H9 (cell line): ENCODE data around the gene PROK1. TPM values are rescaled to one million over a fixed set of nuclear protein-coding genes. Genes with fewer than 3 reads are reported as not detected.

Source experiments
- DNase-seq: peaks from one replicate; pipeline ENCODE4 v3.0.0-alpha.2; 2017
- H2AFZ ChIP-seq: one replicate; pipeline ENCODE4 v1.6.1; 2013; ENCODE audit warnings: mild to moderate bottlenecking, low read length, control low read depth, moderate library complexity
- H2AK5ac ChIP-seq: 2 replicates; pipeline ENCODE4 v1.6.1; 2013; ENCODE audit warnings: low read length, control low read depth, mixed read lengths; ENCODE audit not compliant: insufficient read length
- H2BK120ac ChIP-seq: one replicate; pipeline ENCODE4 v1.6.1; 2013; ENCODE audit warnings: low read depth, mild to moderate bottlenecking, low read length, control low read depth, inconsistent platforms; ENCODE audit not compliant: poor library complexity, severe bottlenecking
- H2BK12ac ChIP-seq: 2 replicates; pipeline ENCODE4 v1.6.1; 2013; ENCODE audit warnings: low read length, control low read depth, mixed read lengths, low read depth; ENCODE audit not compliant: insufficient read length
- H2BK15ac ChIP-seq: 2 replicates; pipeline ENCODE4 v1.6.1; 2013; ENCODE audit warnings: low read depth, low read length, control low read depth
- H2BK20ac ChIP-seq: one replicate; pipeline ENCODE4 v1.6.1; 2013; ENCODE audit warnings: low read depth, mild to moderate bottlenecking, low read length, control low read depth, inconsistent platforms; ENCODE audit not compliant: poor library complexity, severe bottlenecking
- H2BK5ac ChIP-seq: 2 replicates; pipeline ENCODE4 v1.6.1; 2013; ENCODE audit warnings: low read length, control low read depth, mixed read lengths; ENCODE audit not compliant: insufficient read length
- H3K14ac ChIP-seq: 2 replicates; pipeline ENCODE4 v1.6.1; 2013; ENCODE audit warnings: low read length, control low read depth; ENCODE audit not compliant: insufficient read depth
- H3K18ac ChIP-seq: 2 replicates; pipeline ENCODE4 v1.6.1; 2013; ENCODE audit warnings: low read depth, mild to moderate bottlenecking, mixed read lengths, low read length, control low read depth; ENCODE audit not compliant: insufficient read length
- H3K23ac ChIP-seq: 2 replicates; pipeline ENCODE4 v1.6.1; 2013; ENCODE audit warnings: low read length, control low read depth, mixed read lengths, low read depth; ENCODE audit not compliant: insufficient read length
- H3K23me2 ChIP-seq: 2 replicates; pipeline ENCODE4 v1.6.1; 2013; ENCODE audit warnings: low read depth, mild to moderate bottlenecking, mixed read lengths, low read length, control low read depth; ENCODE audit not compliant: insufficient read length, poor library complexity, severe bottlenecking
- H3K27ac ChIP-seq: 2 replicates; pipeline ENCODE4 v1.5.1; 2013; ENCODE audit warnings: low read length, control low read depth, mixed read lengths, low read depth; ENCODE audit not compliant: insufficient read length
- H3K27me3 ChIP-seq: 2 replicates; pipeline ENCODE4 v1.6.1; 2013; ENCODE audit warnings: low read length, control low read depth, inconsistent platforms; ENCODE audit not compliant: insufficient read depth
- H3K4ac ChIP-seq: 2 replicates; pipeline ENCODE4 v1.6.1; 2013; ENCODE audit warnings: low read depth, mild to moderate bottlenecking, control low read depth, inconsistent platforms, low read length, moderate library complexity
- H3K4me1 ChIP-seq: 2 replicates; pipeline ENCODE4 v1.6.1; 2013; ENCODE audit warnings: low read length, control low read depth, inconsistent platforms; ENCODE audit not compliant: insufficient read depth
- H3K4me2 ChIP-seq: 2 replicates; pipeline ENCODE4 v1.6.1; 2013; ENCODE audit warnings: low read length, control low read depth, mixed read lengths; ENCODE audit not compliant: insufficient read length, insufficient read depth
- H3K56ac ChIP-seq: 2 replicates; pipeline ENCODE4 v1.6.1; 2013; ENCODE audit warnings: low read depth, mild to moderate bottlenecking, mixed read lengths, low read length, control low read depth; ENCODE audit not compliant: insufficient read length
- H3K79me1 ChIP-seq: 2 replicates; pipeline ENCODE4 v1.6.1; 2013; ENCODE audit warnings: low read depth, mild to moderate bottlenecking, moderate library complexity, low read length, control low read depth, inconsistent platforms; ENCODE audit not compliant: insufficient read depth, poor library complexity, severe bottlenecking
- H3K79me2 ChIP-seq: 2 replicates; pipeline ENCODE4 v1.6.1; 2013; ENCODE audit warnings: low read length, control low read depth, inconsistent platforms; ENCODE audit not compliant: insufficient read depth
- H3K9ac ChIP-seq: 2 replicates; pipeline ENCODE4 v1.6.1; 2013; ENCODE audit warnings: low read length, control low read depth, mixed read lengths; ENCODE audit not compliant: insufficient read length; ENCODE audit errors: extremely low read depth
- H3K9me3 ChIP-seq: one replicate; pipeline ENCODE4 v1.6.1; 2013; ENCODE audit warnings: low read depth, low read length, inconsistent platforms; ENCODE audit not compliant: control insufficient read depth
- H3T11ph ChIP-seq: one replicate; pipeline ENCODE4 v1.6.1; 2013; ENCODE audit warnings: mild to moderate bottlenecking, low read length, control low read depth, inconsistent platforms
- H4K20me1 ChIP-seq: one replicate; pipeline ENCODE4 v1.6.1; 2013; ENCODE audit not compliant: control insufficient read depth, insufficient read length, insufficient read depth
- H4K5ac ChIP-seq: 2 replicates; pipeline ENCODE4 v1.6.1; 2013; ENCODE audit warnings: low read depth, mild to moderate bottlenecking, mixed read lengths, low read length, control low read depth; ENCODE audit not compliant: insufficient read length
- H4K8ac ChIP-seq: replicated peaks from 2 replicates; pipeline ENCODE4 v1.6.1; 2013; ENCODE audit warnings: low read length, control low read depth, mixed read lengths, low read depth; ENCODE audit not compliant: insufficient read length
- H4K91ac ChIP-seq: 2 replicates; pipeline ENCODE4 v1.6.1; 2013; ENCODE audit warnings: low read depth, mild to moderate bottlenecking, moderate library complexity, mixed read lengths, low read length, control low read depth; ENCODE audit not compliant: insufficient read length
- H3K27ac Mint-ChIP-seq, 3 experiments: 2 replicates in 2 of 3; 3 replicates in 1 of 3; pipeline ENCODE4 v1.8.0; 2020 to 2021; ENCODE audit warnings: mixed read lengths in 3 of 3, mild to moderate bottlenecking in 1 of 3, moderate library complexity in 1 of 3
- H3K27me3 Mint-ChIP-seq: 2 replicates; pipeline ENCODE4 v1.8.0; 2021; ENCODE audit warnings: low read depth, mild to moderate bottlenecking, moderate library complexity, mixed read lengths
- H3K36me3 Mint-ChIP-seq, 3 experiments: 2 replicates in 2 of 3; 3 replicates in 1 of 3; pipeline ENCODE4 v1.8.0; 2020 to 2021; ENCODE audit warnings: low read depth in 3 of 3, mixed read lengths in 3 of 3; ENCODE audit not compliant: insufficient read depth in 1 of 3
- H3K4me1 Mint-ChIP-seq, 2 experiments: 2 replicates each; pipeline ENCODE4 v1.8.0; 2020; ENCODE audit warnings: mixed read lengths in 2 of 2
- H3K4me3 Mint-ChIP-seq, 2 experiments: 2 replicates in 1 of 2; 3 replicates in 1 of 2; pipeline ENCODE4 v1.8.0; 2020 to 2021; ENCODE audit warnings: mild to moderate bottlenecking in 2 of 2, mixed read lengths in 2 of 2, moderate library complexity in 1 of 2
- H3K9me3 Mint-ChIP-seq, 2 experiments: 2 replicates in 1 of 2; 3 replicates in 1 of 2; pipeline ENCODE4 v1.8.0; 2020; ENCODE audit warnings: mild to moderate bottlenecking in 2 of 2, mixed read lengths in 2 of 2, moderate library complexity in 1 of 2
- CTCF ChIP-seq: fragments of 200-600 bp; sonication (generic); conservative IDR thresholded peaks from 3 replicates; pipeline ENCODE4 v1.8.0; 2021; ENCODE audit warnings: antibody characterized with exemption, mild to moderate bottlenecking
- WGBS: extraction: QIAGEN DNeasy Blood & Tissue Kit; methylation state at CpG from one replicate; pipeline ENCODE4 v1.1.7; 2013; ENCODE audit warnings: missing lambda C conversion rate, low lambda C conversion rate, mixed read lengths; ENCODE audit not compliant: insufficient read length; ENCODE audit errors: extremely low coverage; 5-methylcytosine and 5-hydroxymethylcytosine counted together
- total RNA-seq: library from RNA; stranded (reverse); gene quantifications from 2 replicates; pipeline ENCODE4 v1.2.1, GENCODE V29; 2021

Gene PROK1
- total RNA-seq, 1 experiment from 2014 or later, result not detected

GRCh38 chr1:110455151-110455550 is 4.2 kb downstream of the PROK1 start:
- H3K4ac ChIP-seq, result no peak overlapping the region
- Mint-ChIP-seq H3K27me3 (peaks cover 9% of the 10 kb centered on the region), H3K36me3 (no peaks in the 10 kb centered on the region), H3K27ac (peak overlapping the region in 1 of 3 experiments; percentile 52; a peak in 2 of 7 replicates), H3K4me3 (peak overlapping the region in 1 of 2 experiments; percentile 37; a peak in 1 of 5 replicates), H3K9me3 (no peaks in the 10 kb centered on the region), H3K4me1 (peaks cover 14 to 15% of the 10 kb centered on the region in 2 experiments)
- no peaks in the 10 kb centered on the region for H3K9me3 ChIP-seq
- H3K23me2 ChIP-seq, result no peaks in the 10 kb centered on the region
- no peak overlapping the region for H2BK15ac ChIP-seq
- peak; percentile 72 for TF ChIP-seq CTCF
- no peak overlapping the region for H3K23ac ChIP-seq
- peak; percentile 84 for DNase-seq
- H4K5ac ChIP-seq, result no peak overlapping the region
- H3K18ac ChIP-seq, result no peak overlapping the region
- H3K79me1 ChIP-seq, result no peaks in the 10 kb centered on the region
- no peak overlapping the region for H3K27ac ChIP-seq
- WGBS, result no CpG with 5 or more reads among the region's 8 CpGs
- H3K79me2 ChIP-seq, result no peaks in the 10 kb centered on the region
- no peak overlapping the region for H3K9ac ChIP-seq
- H3K27me3 ChIP-seq, result no peaks in the 10 kb centered on the region
- H3T11ph ChIP-seq, result no peak overlapping the region
- H2BK20ac ChIP-seq, result no peak overlapping the region
- H2BK12ac ChIP-seq, result no peak overlapping the region
- no peak overlapping the region for H2AK5ac ChIP-seq
- H2BK5ac ChIP-seq, result no peak overlapping the region
- H2AFZ ChIP-seq, result no peak overlapping the region
- no peak overlapping the region for H3K14ac ChIP-seq
- H4K8ac ChIP-seq, result no peak overlapping the region
- no peak overlapping the region for H3K4me2 ChIP-seq
- no peak overlapping the region for H4K91ac ChIP-seq
- H4K20me1 ChIP-seq, result no peaks in the 10 kb centered on the region
- H3K56ac ChIP-seq, result no peak overlapping the region
- no peaks in the 10 kb centered on the region; the same call in 1 of the 2 replicates for H3K4me1 ChIP-seq
- no peak overlapping the region for H2BK120ac ChIP-seq
